GM04503 (cell line): ENCODE measurements around the gene MSH5.
"Not testable (repeated sequence)": the region's sequence is repeated elsewhere in the genome, so short reads cannot be mapped to it uniquely, and the experiment has no call there.

Experiments
- DNase-seq: peaks from one replicate; pipeline ENCODE4 v3.0.0-alpha.2; 2012; ENCODE audit warnings: low read depth

MSH5 gene

GRCh38 chr6:31778999-31779885 is 39.4 kb downstream of the MSH5 start:
- DNase-seq, result no peak

DNA sequence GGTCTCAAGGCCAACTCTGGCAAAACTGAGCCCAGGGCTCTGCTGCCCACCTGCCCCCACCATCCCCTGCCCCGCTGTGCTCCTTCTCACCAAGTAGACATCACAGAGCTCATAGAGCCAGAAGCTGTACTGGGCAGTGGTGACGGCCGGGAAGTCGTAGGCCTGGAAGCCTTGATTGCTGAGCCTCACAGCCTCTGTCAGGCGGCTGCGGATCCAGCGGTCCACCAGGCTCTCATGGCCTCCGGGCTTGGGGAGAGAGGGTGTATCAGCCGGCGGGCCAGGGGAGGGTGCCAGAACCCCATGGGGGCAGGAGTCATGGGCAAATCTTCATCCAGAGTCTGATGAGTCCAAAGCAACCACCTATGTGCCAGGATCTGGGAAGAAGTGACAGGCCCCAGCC is 40.1 kb downstream of the MSH5 start:
- no peak for DNase-seq

DNA sequence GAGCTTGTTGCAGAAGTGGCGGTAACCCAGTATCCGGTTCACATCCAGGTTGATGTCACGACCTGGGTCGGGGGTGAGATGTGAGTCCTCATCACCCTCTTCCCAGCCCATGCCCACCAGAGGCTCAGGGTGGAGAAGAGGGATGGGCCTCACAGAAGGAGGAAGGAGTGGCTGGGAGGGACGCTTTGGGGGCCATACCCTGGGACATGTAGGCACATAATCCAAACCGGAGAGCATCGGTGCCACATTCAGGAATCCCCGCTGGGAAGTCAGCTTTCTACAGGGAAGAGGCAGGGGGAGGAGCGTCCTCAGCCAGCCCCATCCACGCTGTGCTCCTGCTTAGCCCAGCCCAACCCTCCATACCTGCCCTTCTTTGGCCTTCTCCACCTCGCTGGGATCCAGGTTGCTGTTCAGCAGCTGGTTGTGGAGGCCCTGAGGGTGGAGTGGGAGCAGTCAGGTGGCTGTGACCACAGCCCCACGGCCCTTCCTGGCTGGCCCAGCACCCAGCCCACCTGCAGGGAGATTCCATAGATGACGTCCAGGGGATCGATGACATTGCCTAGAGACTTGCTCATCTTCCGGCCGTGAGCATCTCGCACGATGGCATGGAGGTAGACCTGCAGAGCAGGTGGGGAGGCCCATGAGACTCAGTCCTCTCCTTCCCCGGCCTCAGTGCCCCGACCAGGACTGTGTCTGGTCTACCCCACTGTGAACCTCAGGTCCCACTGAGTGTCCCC is 40.9 kb downstream of the MSH5 start:
- DNase-seq, result no peak

DNA sequence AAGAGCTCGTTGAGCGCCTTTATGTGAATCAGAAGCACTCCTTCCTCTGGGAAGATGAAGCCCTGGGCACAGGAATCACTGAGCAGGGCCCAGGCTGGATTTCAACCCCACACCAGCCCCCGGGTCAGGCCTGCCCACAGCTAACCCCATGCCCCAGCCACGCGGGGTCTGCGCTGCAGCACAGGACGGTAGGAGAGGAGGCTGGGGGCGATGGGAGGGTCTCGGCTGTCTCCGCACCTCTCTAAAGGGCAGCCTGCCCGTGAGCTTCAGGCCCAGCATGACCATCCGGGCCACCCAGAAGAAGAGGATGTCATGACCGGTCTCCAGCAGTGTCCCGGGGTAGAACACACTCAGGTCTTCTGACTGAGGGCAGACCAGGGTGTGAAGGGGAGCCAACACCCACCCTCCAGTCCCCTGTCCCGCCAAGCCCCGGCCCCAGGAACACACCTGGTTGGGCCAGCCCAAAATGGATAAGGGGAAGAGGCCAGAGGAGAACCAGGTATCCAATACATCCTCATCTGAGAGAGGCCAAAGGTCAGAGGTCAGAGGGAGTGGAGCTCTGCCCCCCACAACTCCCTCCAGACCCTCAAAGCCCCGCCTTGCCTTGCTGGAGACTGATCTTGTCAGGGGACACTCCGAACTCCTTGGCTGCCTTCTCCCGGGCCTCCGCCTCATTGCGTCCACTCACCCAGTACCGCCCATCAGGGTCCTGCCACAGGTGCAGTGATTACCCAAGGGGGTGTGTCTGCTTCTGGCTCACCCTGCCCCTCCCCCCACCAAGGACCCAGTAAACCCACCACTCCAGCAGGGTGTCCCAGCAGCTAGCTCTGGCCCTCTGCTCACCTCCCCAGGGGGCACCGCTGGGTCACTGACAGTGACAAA is 41.7 kb downstream of the MSH5 start:
- DNase-seq, result no peak

- DNase-seq, result no peak
Observed at GRCh38 chr6:31782126-31782855, 42.5 kb downstream of the MSH5 start.

GRCh38 chr6:31784098-31784925 is 44.5 kb downstream of the MSH5 start:
- DNase-seq, result no peak

DNA sequence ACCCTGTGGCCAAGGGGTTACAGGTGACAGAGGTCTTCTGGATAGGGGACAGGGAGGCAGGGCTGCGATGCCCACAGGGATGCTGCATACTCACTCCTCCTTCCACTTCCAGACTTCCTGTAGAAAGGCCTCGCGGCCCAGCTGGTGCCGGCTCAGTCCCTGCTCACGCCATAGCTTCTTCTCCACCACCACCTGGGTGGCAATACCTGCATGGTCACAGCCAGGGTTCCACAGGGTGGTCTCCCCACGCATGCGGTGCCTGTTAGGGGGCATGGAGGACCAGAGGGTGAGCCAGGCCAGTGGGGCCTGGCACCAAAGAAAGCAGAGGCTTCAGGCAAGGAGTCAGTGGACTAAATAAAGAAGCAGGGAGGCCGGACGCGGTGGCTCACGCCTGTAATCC is 45.7 kb downstream of the MSH5 start:
- no peak for DNase-seq

- no peak for DNase-seq
Observed at GRCh38 chr6:31791324-31792089, 51.7 kb downstream of the MSH5 start.

GRCh38 chr6:31792090-31792374 is 52.2 kb downstream of the MSH5 start:
- no peak for DNase-seq

GRCh38 chr6:31792761-31793171 is 53.0 kb downstream of the MSH5 start:
- no peak for DNase-seq

GRCh38 chr6:31793927-31794245 is 54.1 kb downstream of the MSH5 start:
- not testable (repeated sequence) for DNase-seq

DNA sequence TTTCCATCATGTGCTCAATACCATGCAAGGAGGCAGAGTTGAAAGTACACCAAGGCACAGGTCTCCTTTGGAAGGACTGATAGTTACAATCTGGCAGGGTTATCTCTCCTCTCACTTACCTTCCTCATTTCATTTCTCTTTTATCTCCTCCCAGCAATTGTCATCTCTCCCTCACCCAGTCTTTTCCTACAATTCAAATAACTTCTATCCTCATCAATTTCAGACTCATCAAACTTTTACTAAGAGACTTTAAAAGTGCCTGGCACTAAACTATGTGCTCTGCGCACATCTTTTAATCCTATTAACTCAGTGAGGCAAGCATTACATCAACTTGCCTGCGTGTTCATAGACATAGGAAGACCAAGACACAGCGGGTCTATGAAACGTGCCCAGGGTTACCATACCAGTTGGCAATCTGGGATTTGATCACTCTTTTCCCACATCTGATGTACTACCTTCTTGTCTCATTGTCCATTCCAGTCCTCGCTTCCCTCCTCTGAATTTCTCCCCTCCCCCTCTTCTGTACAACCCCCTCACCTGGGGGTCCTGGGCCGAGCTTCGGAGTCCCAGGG is 54.6 kb downstream of the MSH5 start:
- DNase-seq, result no peak

DNA sequence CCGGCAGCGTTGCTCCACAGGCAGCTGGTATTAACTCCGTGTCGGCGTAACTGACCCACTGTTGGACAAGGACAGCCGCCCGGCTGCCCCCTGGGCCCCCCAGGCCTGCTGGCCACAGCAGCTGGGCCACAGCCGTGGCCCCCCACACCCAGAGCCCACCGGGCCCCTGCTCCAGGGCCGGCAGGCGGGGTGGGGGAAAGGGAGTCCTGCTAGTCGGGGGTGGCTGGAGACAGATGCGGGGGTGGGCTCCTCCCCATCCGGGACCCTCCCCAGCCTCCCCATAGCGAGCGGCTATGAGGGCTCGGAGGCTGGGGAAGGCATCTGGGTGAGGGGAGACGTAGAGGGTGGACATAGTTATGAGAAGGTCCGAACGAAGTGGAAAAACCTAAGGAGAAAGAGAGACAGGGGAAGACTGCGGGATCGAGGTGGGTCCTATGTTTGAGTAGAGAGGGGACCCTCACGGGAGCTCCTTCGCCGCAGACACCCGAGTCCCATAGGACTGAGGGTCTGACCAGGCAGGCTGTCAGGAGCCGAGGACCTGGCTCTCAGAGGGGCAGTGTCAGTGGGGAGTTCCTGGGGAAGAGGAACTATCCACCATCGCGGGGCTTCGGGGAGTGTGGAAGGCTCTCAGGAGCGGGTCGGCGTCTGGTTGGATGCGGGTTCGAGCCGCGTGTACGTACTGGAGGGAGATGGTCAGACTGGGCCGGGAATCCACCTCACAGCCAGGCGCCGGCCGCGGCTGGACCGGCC is 55.2 kb downstream of the MSH5 start:
- DNase-seq, result no peak

DNA sequence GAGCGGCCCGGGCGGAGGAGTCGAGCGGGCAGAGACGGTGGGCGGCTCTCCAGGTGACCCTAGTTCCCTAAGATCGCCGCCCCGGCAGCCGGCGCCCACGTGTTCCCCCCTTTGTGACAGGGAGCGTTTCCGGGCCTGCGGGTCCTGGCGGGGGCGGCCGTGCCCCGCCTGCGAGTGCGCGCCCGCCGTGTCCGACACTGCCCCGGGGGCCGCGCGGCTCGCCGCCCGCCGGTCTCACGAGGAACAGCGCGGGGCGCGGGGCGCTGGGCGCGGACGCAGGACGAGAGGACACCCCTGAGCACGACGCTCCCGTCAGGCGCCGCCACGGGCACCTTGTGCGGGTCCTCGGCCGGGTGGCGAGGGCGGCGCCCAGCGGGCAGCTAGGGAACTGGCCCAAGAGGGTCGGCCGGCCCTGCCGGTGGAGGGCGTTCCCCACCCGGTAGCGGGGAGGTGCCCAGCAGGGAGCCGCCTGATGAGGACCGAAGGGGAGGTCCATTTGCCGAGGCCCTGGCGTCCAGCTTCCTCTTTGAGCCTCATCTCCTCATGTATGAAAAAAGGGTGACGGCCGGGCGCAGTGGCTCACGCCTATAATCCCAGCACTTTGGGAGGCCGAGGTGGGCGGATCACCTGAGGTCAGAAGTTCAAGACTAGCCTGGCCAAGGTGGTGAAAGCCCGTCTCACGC is 56.0 kb downstream of the MSH5 start, which contains the start of gene VARS1:
Gene VARS1 (minus strand): TSS at position 137 of the 683 bp plus-strand sequence. CDS start 535 bp downstream, outside the sequence.
- no peak for DNase-seq

DNA sequence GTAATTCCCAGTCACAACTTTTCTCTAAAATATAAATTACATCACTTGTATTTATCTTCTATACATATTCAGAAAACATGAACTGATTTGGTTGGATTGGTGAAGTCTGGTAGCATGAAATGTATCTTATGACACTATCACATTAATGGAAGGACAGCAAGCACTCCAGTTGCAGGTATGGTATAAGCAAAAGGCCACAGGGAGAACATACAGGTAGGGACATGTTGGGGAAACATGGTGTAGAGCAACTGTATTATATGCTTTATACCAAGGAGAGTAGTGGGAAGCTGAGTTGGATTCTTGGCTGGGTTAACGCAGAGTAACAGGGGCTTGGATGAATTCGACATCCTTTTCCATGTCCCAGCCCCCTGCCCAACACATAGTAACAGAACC is 57.2 kb downstream of the MSH5 start:
- DNase-seq, result no peak

GRCh38 chr6:31797588-31797987 is 57.8 kb downstream of the MSH5 start:
- no peak for DNase-seq

- no peak for DNase-seq
Observed at GRCh38 chr6:31799781-31800180, 60.0 kb downstream of the MSH5 start.
